CD4-positive, alpha-beta T cell treated with Interferon gamma for 1 hour (primary cell): ENCODE results near the gene ZC3H18.
"Not testable (repeated sequence)": the region's sequence is repeated elsewhere in the genome, so short reads cannot be mapped to it uniquely, and the experiment has no call there.

ENCODE experiments used
- DNase-seq: peaks from one replicate; pipeline ENCODE4 v3.0.0-alpha.2; 2020

The ZC3H18 gene

DNA sequence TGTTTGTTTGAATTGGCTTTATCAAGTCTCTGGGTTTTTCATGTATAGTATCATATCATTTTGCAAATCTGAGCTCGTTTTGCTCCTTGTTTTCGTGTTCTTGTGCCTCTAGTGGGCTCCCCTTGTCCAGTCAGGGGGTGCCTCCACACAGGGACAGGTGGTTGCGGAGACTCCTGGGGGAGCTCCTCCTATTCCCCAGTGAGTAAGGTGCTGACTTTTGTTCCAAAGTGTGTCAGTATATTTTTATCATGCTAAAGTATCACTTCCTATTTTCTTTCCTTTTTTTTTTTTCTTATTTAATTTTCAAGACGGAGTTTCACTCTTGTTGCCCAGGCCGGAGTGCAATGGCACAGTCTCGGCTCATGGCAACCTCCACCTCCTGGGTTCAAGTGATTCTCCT is 37.9 kb downstream of the ZC3H18 start:
- DNase-seq: no peak

GRCh38 chr16:88609426-88609825 is 39.2 kb downstream of the ZC3H18 start:
- not testable (repeated sequence) for DNase-seq

DNA sequence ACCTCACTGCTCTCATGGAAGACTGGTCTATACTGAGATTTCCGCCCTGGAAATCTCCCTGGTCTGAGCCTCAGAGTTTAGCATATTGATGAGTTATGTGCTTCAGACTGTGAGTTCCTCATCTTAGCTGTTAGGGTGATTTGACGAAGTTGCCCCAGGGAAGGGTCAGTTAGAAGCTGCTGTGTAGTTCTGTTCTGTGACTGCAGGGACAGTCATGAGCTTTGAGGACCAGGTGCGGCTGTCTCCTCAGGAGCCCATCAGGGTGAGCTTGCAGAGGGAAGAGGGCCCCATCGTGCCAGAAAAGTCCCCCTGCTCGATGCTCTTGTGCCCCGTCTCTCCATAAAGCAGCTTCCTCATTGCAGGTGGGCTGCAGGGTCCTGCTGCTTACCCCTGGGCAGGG is 39.9 kb downstream of the ZC3H18 start:
- no peak for DNase-seq

GRCh38 chr16:88610909-88611812 is 41.0 kb downstream of the ZC3H18 start:
- DNase-seq: no peak

GRCh38 chr16:88613293-88613692 is 43.1 kb downstream of the ZC3H18 start:
- DNase-seq: no peak

DNA sequence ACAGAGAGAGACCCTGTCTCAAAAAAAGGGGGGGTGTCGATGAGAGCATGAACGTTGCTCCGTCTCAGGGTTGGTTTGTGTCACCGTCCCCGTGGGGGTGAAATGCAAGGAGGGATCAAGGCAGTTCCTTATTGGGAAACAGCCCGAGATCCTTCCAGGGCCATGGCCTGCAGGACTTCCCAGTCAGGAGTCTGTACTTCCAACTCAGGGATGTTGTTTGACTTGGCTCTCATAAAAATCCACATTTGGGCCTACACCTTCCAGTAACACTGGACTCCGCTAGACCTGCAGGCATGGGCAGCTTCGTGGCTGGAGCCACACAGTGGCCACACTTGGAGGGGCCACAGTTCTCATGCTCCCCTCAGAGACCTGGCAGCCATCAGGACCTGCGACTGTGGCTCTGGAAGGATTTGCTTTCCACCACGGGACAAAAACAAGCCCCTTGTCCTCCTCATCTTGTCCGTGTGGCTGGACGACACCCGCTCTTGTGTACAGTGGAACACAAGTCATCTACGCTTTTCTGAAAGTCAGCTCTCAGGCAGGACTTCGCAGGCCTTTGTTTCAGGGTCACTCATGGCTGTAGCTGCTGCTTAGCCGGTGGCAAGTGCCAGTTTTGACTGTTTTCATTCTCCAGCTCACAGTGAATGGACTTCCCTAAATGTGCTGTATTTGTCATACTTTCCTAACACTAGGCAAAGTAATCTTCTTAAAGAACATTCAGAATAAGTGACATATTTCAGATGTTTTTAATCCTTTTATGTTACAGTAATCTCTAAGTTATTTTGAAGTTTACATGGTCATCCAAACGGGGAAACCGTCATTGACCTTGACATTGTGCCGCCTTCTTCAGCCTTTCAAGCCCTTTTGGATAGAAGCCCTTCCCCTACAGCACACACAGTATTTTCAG is 44.0 kb downstream of the ZC3H18 start:
- DNase-seq: no peak

GRCh38 chr16:88614818-88615580 is 44.8 kb downstream of the ZC3H18 start:
- no peak for DNase-seq

DNA sequence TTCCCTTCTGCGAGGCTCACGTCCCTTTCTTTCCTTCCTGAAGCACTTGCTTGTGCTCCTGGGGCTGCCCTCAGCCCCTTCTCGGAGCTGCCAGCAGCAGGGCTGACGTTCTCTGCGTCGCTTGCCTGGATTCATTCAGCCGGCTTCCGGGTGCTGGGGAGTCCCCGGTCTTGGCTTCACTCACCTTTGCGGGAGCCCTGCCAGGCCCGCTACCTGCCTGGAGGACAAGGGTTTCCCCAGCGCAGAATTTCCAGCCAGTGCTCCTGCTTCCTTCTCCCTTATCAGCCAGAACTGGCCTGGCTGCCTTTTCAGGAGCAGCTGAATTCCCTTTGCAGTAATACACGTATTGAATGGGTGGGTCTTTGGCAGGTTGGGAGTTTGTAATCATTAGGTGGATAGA is 46.1 kb downstream of the ZC3H18 start:
- no peak for DNase-seq

DNA sequence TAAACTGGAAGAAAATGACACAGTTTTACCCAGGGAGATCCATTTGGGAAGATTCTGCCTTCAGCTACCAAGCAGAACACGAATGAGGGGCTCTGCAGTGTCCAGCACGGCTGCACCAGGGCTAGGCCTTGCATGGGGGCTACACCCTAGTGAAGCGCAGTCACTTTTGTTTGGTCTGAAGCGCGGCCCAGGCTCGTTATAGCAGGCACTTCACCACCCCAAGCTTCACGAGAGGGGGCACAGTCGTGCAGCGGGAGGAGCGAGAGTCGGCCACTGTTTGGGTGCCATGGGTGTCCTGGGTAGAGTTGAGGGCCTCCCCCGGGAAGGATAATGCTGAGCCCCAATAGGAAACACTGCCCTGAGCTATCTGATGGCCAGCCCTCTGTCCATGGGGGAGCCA is 46.5 kb downstream of the ZC3H18 start:
- DNase-seq: no peak

DNA sequence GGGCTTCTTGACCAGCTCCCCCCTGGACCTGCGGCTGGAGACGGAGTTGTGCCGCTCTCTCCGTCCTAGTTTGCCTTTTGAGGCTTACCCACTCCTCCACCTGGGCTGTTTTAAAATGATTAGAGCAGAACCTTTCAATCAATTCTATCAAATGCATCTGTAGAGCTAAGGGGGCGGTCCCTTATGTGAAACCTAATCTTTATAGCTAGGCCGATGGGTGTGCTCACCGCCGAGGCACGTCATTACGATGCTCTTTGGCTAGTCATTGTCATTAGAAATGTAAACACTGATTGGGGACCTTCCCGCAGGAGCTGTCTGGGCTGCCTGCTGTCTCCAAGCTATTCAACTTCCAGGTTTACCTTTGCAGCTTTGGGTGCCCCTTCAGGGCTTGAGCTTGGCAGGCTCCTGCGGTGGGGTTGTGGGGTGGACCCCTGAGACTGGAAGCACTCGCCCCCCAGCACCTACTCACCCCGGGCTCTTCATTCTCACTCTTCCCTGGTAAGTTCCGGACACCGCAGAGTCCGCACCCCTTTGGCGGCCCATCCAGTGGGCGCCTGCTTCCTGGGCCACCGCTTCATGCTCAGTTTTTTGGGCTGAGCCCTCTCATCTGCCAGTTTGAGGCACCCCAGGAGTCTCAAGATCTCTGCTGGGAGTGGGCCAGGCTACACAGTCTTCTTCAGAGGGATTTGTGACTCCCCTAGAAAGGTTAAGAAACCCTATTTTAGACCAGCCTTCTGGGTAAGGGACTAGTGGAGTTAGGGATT is 47.2 kb downstream of the ZC3H18 start:
- DNase-seq: no peak

- DNase-seq: no peak
These were observed 48.2 kb downstream of the ZC3H18 start for GRCh38 chr16:88618182-88618955.

DNA sequence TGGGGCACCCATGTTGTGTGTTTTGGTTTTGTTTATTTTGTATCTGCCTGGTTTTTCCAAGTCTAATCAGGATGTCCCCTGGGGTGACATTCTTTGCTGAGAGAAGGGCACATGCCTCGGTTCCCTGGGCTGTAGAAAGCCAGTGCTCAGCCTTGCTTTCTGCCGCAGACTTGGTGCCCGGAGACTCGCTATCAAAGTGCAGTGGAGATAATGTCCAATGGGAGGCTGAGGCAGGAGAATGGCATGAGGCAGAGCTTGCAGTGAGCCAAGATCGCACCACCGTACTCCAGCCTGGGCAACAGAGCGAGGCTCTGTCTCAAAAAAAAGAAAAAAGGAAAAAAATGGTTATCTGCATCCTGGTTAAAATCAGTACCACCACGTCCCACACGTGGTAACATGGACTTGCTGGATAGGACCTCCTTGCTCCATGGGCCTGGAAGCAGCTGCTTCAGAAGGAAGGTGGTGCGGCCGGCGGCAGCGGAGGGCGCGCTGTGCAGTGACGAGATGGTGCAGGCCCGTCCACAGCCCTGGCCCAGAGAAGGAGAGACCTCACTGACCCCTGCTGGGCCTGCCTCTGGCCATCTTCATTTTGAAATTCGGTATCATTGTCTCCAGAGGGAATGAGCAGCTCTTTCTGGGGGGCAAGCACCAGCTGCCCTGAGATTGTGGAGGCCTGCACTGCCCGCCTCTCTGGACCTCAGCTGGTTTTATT is 48.9 kb downstream of the ZC3H18 start:
- DNase-seq: no peak

- peak; percentile 79 for DNase-seq
These were observed 49.9 kb downstream of the ZC3H18 start for GRCh38 chr16:88619859-88620815.

DNA sequence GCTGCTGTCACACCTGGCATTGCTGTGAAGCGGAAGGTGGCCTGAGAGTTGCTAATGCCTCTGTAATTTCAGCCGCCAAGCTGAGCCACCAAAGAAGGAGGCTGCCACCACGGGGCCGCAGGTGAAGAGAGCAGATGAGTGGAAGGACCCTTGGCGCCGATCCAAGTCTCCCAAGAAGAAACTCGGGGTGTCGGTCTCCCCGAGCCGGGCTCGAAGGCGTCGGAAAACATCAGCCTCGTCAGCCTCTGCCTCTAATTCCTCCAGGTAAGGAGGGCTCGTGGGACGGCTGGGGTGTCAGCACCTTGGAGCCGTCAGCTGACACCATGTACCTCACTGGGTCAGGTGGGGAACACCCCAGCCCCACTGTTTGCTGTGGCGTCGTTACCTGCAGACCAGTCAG is 51.9 kb downstream of the ZC3H18 start:
- no peak for DNase-seq

GRCh38 chr16:88622866-88623265 is 52.7 kb downstream of the ZC3H18 start:
- DNase-seq: no peak

- DNase-seq: no peak
These were observed 53.7 kb downstream of the ZC3H18 start for GRCh38 chr16:88623858-88624257.

GRCh38 chr16:88624481-88624880 is 54.3 kb downstream of the ZC3H18 start:
- no peak for DNase-seq

DNA sequence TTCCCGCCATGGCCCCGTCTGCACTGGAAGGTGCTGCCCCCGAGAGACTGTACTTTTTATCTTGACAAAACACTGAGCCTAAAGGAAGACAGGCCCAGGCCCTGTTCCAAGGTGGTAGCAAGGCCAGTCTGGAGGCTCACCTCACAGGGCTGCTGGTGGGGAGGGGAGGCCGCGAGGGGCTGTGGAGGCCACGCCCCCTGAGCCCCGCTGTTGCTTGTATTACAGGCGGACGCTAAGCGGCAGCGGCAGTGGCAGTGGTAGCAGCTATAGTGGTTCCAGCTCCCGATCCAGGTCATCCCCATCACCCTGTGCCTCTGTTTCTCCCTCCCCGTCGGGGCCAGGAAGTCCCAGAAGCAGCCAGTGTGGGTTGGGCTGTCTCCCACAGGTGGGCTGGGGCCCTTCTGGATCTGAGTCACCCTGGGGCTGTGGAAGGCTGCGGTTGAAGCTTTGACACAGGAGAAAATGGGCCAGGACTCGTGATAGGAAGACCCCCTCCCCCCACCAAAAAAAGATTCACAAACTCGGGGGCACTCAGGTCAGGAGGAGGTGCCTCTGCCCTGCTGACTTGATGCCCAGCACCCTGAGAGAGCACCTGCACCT is 54.9 kb downstream of the ZC3H18 start:
- DNase-seq: no peak

GRCh38 chr16:88626646-88627045 is 56.4 kb downstream of the ZC3H18 start:
- no peak for DNase-seq
